GM21381 (cell line): ENCODE data around the gene SLC2A2.

ENCODE experiments used
- ATAC-seq: cut with Tn5 transposase; IDR thresholded peaks from one replicate; pipeline ENCODE4 v1.9.1; 2021; ENCODE audit warnings: mild to moderate bottlenecking, moderate library complexity; ENCODE audit not compliant: unreplicated experiment

The SLC2A2 gene

GRCh38 chr3:171038342-171038741 lies 11.8 kb upstream of the SLC2A2 start:
- ATAC-seq = no peak

DNA sequence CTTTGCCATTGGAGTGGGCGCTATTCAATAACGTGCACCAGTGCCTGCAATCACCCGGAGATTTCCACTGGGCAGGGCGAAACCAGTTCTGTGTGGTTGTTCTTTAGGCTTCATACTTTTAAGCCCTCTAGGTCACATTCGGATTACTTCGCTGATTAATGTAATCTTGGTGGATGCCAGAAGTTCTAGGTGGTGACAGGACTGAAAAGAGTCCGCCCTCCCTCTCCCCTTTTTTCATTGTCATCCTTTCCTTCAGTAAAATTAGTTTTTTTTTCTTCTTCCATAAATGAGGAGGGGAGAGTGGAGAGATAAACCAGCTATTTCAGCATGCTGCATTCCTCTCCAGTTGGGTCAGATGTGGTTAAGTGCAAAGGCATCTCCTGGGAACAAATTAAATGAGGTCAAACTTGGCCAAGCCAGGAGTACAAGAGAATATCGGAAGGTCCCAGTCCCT lies 2.3 kb upstream of the SLC2A2 start:
- no peak for ATAC-seq

- peak; percentile 65 for ATAC-seq
Measured at GRCh38 chr3:171028025-171028778, 1.7 kb upstream of the SLC2A2 start.

- no peak for ATAC-seq
Measured at GRCh38 chr3:171023566-171023965, 3.0 kb downstream of the SLC2A2 start.

GRCh38 chr3:171021377-171021776 lies 5.1 kb downstream of the SLC2A2 start:
- no peak for ATAC-seq

GRCh38 chr3:171018156-171018935 lies 8.2 kb downstream of the SLC2A2 start:
- ATAC-seq = no peak

DNA sequence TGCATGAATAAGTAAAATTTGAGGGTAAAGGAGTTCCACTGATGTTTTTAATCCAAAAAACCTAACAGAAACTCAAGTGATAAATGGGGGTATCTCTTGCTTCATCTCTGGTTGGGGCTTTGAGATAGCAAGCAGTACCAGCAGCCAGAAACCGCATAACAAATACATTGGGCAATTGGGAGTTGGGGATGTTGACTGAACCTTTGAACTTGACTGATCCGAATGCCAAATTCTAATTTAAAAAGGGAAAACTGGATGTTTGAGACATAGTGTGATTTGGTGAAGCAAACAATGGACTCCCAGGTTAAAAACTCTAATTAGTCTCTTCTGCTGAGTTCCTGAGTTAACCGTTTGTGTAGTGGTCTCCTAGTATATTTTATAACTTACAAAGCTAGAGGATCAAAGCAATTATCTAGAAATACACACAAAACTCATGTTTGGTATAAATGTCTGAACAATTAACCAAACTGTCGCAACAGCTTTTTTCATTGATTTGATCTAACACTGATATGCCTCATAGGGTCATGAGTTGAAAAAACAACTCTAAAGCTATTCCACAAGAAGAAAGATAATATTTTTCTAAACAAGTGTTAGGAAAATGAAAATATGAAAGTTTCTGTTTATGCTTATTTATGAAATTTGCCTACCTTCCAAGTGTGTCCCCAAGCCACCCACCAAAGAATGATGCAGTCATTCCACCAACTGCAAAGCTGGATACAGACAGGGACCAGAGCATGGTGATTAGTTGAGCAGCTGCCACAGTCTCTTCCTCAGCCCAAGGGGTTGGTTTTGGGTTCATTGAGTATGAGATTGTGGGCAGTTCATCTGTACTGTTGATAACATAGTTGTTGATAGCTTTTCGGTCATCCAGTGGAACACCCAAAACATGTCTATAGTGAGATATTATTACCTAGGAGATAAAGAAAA lies 12.4 kb downstream of the SLC2A2 start:
- ATAC-seq = no peak

GRCh38 chr3:171011873-171012336 lies 14.6 kb downstream of the SLC2A2 start:
- no peak for ATAC-seq

GRCh38 chr3:171011109-171011872 lies 15.2 kb downstream of the SLC2A2 start:
- ATAC-seq = no peak

GRCh38 chr3:171007316-171007715 lies 19.2 kb downstream of the SLC2A2 start:
- no peak for ATAC-seq

DNA sequence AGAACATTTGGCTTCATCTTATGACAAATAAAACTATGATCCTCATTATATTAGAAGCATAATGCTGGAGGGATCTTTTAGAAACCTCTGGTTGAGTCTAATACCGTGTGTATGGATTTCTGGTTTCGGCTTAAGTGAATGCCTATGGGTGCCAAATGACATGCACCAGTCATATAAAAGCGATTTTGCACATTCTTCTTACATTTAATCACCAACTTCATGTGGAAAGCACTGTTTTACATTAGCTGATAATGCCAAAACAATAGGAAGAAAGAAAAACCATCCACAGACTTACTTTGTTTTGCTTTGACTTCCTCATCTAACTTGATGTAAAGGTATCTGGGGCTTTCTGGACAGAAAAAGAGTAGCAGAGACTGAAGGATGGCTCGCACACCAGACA lies 20.9 kb downstream of the SLC2A2 start:
- ATAC-seq = no peak

DNA sequence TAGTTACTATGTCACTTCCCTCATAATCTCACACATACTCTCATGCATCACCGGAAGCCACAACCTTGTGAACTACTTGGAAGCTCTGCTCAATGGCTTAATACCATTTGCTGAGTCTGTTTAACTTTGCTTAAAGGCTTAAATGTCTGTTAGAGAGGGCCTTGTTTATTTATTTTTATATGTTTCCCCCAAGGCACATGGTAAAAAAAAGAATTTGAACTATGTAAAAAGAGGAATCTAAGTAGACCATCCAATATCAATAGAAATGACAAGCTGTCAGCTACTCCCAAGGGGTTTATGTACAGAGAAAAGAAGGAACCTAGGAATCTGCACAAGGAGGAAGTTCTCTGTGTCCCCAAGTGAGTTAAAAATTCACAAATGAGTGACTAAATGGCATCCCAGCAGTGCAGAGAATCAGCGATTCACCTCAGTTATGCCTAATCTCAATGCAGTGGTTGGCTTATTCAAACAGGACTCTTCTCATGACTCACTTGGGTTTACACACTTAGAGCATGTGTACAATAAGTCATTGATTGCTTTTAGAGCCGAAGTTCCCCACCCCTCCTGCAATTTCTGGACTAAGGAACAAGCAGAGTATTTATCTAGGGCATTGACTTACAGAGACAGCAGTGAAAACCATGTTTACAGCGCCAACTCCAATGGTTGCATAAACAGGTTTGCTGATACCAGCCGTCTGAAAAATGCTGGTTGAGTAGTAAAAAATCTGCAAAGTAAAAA lies 24.4 kb downstream of the SLC2A2 start:
- ATAC-seq = no peak

GRCh38 chr3:171001250-171001893 lies 25.1 kb downstream of the SLC2A2 start:
- no peak for ATAC-seq

DNA sequence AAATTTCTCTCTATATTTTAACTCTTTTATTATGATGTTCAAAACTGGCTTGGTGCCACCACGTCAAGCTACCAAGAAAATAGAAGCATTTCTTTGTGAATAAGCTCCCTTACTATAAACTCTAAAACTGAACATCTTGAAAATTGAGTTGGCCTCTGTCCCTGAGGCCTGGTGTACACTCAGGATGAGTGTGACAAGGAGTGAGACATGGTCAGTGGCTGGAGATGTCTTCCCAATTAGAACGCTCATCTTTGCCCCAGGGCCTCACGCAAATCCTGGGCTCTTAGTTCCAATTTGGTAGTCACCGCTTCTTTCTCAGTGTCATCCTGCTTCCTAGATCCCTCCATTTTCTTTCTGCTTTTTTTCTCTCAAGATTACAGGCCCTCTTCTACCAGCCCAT lies 26.2 kb downstream of the SLC2A2 start:
- no peak for ATAC-seq

- ATAC-seq = no peak
Measured at GRCh38 chr3:170999737-171000242, 26.7 kb downstream of the SLC2A2 start.

GRCh38 chr3:170997961-170998913 lies 28.3 kb downstream of the SLC2A2 start:
- no peak for ATAC-seq

GRCh38 chr3:170992854-170993253 lies 33.7 kb downstream of the SLC2A2 start:
- ATAC-seq = no peak

DNA sequence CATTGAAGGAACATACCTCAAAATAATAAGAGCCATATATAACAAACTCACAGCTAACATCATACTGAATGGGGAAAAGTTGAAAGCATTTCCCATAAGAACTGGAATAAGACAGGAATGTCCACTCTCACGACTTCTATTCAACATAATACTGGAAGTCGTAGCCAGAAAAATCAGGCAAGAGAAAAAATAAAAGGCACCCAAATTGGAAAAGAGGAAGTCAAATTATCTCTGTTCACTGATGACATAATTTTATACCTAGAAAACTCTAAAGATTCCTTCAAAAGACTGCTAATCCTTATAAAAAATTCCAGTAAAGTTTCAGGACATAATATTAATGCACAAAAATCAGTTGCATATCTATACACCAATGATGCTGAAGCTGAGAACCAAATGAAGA lies 34.9 kb downstream of the SLC2A2 start:
- ATAC-seq = no peak
